Stimulated activated CD8-positive, alpha-beta memory T cell treated with anti-CD3 and anti-CD28 coated beads, Interleukin-12 subunit alpha, Interleukin-12 subunit beta, amount 100 ng/mL, for 1 hour (primary cell): ENCODE measurements around the gene CLEC3B.

Source experiments
- DNase-seq: peaks from one replicate; pipeline ENCODE4 v3.0.0-alpha.2; 2020; ENCODE audit warnings: low read depth

Gene CLEC3B

GRCh38 chr3:45003406-45003805, 22.7 kb upstream of the CLEC3B start:
- no peak for DNase-seq

GRCh38 chr3:45003859-45004258, 22.2 kb upstream of the CLEC3B start:
- no peak for DNase-seq

- no peak for DNase-seq
Measured at GRCh38 chr3:45007091-45007490, 19.0 kb upstream of the CLEC3B start.

- no peak for DNase-seq
Measured at GRCh38 chr3:45008117-45008516, 18.0 kb upstream of the CLEC3B start.

- DNase-seq: no peak
Measured at GRCh38 chr3:45009868-45010267, 16.2 kb upstream of the CLEC3B start.

GRCh38 chr3:45010811-45011333, 15.2 kb upstream of the CLEC3B start:
- DNase-seq: no peak

GRCh38 chr3:45011756-45012508, 14.2 kb upstream of the CLEC3B start:
- no peak for DNase-seq

GRCh38 chr3:45012577-45012976, 13.5 kb upstream of the CLEC3B start:
- DNase-seq: no peak

- no peak for DNase-seq
Measured at GRCh38 chr3:45016916-45017315, 9.2 kb upstream of the CLEC3B start.

- no peak for DNase-seq
Measured at GRCh38 chr3:45017821-45018220, 8.3 kb upstream of the CLEC3B start.

- no peak for DNase-seq
Measured at GRCh38 chr3:45020534-45020933, 5.6 kb upstream of the CLEC3B start.

GRCh38 chr3:45021524-45022297, 4.4 kb upstream of the CLEC3B start:
- DNase-seq: no peak

GRCh38 chr3:45023675-45024074, 2.4 kb upstream of the CLEC3B start:
- DNase-seq: no peak

GRCh38 chr3:45024542-45025255, 1.4 kb upstream of the CLEC3B start:
- no peak for DNase-seq

GRCh38 chr3:45026957-45027356, 854 bp downstream of the CLEC3B start:
- no peak for DNase-seq

- DNase-seq: no peak
Measured at GRCh38 chr3:45027441-45027840, 1.3 kb downstream of the CLEC3B start.

GRCh38 chr3:45029216-45029615, 3.1 kb downstream of the CLEC3B start:
- no peak for DNase-seq

GRCh38 chr3:45029661-45030060, 3.6 kb downstream of the CLEC3B start:
- no peak for DNase-seq

GRCh38 chr3:45031531-45031930, 5.4 kb downstream of the CLEC3B start:
- DNase-seq: no peak

- DNase-seq: no peak
Measured at GRCh38 chr3:45032113-45032512, 6.0 kb downstream of the CLEC3B start.

GRCh38 chr3:45033791-45034190, 7.7 kb downstream of the CLEC3B start:
- DNase-seq: no peak

- no peak for DNase-seq
Measured at GRCh38 chr3:45034612-45035252, 8.6 kb downstream of the CLEC3B start.
